Embryonic facial prominence (tissue), 1 donor: ENCODE measurements around the gene ARFGAP3.
A peak's percentile ranks its signal among the peaks of the same experiment; 100 is the strongest.

Experiments
- DNase-seq: peaks from one replicate; pipeline ENCODE4 v3.0.0-alpha.2; 2016; ENCODE audit errors: extremely low spot score

Gene ARFGAP3, protein sequence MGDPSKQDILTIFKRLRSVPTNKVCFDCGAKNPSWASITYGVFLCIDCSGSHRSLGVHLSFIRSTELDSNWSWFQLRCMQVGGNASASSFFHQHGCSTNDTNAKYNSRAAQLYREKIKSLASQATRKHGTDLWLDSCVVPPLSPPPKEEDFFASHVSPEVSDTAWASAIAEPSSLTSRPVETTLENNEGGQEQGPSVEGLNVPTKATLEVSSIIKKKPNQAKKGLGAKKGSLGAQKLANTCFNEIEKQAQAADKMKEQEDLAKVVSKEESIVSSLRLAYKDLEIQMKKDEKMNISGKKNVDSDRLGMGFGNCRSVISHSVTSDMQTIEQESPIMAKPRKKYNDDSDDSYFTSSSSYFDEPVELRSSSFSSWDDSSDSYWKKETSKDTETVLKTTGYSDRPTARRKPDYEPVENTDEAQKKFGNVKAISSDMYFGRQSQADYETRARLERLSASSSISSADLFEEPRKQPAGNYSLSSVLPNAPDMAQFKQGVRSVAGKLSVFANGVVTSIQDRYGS

GRCh38 chr22:42856865-42857704, at the start of gene ARFGAP3:
Gene ARFGAP3 (minus strand): TSS chr22:42857273. CDS start chr22:42857182, 91 bp downstream.
- peak; percentile 89 for DNase-seq

- DNase-seq = no peak
These were observed 48.7 kb upstream of the ARFGAP3 start for GRCh38 chr22:42905702-42906183.

- DNase-seq = no peak
These were observed 48.1 kb upstream of the ARFGAP3 start for GRCh38 chr22:42905217-42905616.

- no peak for DNase-seq
These were observed 47.0 kb upstream of the ARFGAP3 start for GRCh38 chr22:42904050-42904449.

GRCh38 chr22:42902875-42903510, 45.9 kb upstream of the ARFGAP3 start:
- DNase-seq = peak; percentile 16

GRCh38 chr22:42901790-42902508, 44.9 kb upstream of the ARFGAP3 start:
- DNase-seq = no peak

DNA sequence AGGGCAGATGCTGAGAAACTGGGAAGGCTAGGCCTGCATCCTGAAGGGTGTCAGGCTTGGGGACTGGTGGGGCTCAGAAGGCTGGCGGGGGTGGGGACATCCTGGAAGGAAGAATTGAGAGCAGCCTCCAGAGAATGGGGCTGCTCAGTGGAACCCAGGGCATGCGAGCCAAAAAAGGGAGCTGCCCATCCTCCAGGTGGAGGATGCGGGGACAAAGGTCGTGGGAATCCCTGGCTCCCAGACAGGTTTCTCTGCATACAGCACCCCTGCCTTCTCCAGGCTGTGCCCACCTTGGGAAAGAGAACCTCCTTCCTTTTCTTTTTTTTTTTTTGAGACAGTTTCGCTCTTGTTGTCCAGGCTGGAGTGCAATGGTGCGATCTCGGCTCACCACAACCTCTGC, 40.9 kb upstream of the ARFGAP3 start:
- no peak for DNase-seq

DNA sequence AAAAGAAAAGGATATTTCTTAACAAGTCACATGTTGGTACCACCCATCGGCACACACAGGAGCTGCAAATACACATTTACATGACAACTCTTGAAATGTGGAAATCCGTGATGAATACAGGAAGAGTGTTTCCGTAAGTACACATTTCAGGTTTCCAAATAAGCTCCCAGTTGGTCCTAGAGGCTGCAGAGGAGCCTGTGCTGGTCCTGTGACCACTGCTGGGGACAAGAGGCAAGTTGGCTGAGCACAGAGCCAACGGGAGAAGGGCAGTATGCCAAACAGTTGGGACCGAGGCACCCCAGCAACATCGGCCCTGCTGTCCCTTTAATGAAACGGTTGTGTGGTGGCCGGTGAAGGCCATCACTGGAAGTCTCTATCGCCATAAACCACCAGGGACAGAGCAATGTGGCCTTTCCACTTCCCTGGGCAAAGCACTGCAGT, 38.5 kb upstream of the ARFGAP3 start:
- DNase-seq = no peak

DNA sequence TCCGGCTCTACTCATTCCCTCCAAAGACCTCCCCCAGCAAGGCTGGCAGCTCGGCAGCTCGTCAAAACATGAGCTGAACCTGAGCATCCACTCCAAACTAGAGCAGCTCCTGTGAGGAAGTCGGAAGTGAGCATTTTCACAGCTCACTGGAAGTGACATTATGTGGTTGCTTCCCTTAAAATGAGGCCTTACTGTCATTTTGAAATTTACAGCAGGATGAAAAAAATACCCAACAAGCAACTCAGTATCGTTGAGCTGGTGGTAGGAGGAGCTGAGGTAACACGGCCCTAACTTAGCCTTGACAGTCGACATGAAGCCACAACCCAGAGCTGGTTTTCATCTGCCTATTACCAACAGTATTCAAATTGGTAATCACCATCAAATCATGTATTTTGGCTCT, 38.0 kb upstream of the ARFGAP3 start:
- DNase-seq = no peak

- DNase-seq = no peak
These were observed 36.5 kb upstream of the ARFGAP3 start for GRCh38 chr22:42893371-42894150.

DNA sequence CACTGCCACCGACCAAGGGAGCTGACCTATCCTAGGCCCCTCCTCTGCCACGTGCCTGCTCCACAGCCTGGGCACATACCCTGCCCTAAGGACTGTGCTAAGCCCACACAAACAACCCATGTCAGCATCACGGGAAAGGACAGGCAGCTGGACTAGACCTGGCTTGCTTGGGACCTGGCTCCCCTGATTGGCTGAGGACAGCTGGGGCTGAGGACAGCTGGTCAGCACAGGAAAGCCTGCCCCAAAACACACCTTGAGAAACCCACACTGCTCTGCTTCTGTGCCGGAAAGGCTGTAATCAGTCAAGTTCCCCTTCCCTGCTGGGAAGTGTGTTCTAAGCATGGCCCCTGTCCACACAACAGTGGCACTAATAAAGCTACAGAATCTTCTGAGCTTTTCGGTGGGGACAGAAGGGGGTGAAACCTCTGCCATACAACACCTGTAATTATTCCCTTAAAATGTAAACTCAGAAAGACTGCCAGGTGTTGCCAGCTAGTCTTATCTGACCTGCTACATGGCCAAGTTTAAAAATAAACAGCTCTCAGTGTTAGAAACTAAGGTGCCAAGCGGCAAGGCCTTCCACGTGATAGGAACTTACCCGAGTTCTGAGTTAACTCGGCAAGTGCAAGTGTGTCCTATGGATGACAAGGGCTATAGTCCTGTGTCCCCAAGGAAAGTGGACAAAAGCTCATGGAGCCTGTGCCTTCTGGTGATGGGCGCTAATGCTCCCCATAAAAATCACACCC, 35.7 kb upstream of the ARFGAP3 start:
- no peak for DNase-seq

GRCh38 chr22:42892156-42892555, 35.1 kb upstream of the ARFGAP3 start:
- no peak for DNase-seq

DNA sequence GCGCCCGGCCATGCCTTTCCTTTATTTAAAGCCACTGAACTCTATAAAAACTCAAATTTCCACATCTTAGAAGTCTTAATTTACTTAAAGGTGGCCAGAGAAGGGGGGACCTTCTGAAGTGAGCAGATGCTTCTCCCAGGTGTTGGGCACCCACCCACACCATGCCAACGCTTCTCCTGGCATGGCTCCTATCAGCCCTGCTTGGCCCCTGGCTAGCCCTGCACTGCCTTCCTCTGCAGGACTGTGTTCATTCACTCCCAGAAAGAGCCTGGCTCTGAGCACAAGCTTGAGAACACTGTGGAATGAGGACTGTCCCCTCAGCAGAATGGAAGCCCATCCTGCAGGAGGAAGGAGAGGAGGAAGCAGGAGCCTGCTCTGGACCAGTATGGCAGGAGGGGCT, 34.6 kb upstream of the ARFGAP3 start:
- no peak for DNase-seq

- no peak for DNase-seq
These were observed 33.9 kb upstream of the ARFGAP3 start for GRCh38 chr22:42891008-42891407.

- no peak for DNase-seq
These were observed 32.2 kb upstream of the ARFGAP3 start for GRCh38 chr22:42889304-42889703.

DNA sequence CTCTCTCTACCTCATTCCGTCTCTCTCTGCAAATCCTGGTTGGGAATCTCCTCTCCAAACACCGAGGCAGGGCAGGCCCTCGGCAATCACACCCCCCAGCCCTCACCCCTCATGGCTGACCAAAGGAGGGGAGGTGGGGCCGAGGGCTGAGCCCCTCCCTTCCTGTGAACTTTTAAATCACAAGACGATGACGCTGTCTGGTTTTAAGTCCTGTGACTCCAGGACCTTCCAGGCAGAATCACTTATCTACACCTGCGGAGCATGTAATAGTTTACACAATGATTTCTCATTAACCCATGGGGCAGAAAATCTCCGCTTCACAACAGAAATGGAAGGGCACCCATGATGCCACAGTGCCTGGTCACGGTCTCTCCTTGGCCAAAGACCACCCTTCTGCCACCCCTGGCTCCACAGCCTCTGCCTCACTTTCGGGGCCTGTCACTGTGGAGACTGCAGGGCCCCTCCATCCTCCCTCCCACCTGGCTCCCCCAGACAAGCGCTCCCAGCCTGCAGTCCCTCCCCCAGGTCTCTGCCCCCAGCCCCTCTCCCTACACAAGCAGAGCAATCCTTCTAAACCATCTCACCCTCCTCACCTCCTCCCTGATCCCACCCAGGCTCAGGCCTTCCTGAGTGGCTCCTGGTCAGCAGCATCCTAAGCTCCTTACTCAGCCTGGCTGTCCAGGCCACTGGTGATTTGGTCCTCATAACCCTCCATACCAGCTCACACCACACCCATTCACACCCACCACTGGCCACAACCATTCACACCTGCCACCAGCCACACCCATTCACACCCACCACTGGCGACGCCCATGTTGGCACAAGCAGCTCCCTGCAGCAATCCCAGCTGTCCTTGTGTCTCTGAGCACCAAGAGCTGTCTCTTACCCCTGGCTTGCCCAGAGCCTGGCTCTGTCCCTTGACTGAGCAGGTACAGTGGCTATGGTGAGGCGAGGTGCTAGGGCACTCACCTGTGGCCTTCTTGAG, 30.7 kb upstream of the ARFGAP3 start:
- DNase-seq = no peak

- no peak for DNase-seq
These were observed 30.0 kb upstream of the ARFGAP3 start for GRCh38 chr22:42887120-42887519.

DNA sequence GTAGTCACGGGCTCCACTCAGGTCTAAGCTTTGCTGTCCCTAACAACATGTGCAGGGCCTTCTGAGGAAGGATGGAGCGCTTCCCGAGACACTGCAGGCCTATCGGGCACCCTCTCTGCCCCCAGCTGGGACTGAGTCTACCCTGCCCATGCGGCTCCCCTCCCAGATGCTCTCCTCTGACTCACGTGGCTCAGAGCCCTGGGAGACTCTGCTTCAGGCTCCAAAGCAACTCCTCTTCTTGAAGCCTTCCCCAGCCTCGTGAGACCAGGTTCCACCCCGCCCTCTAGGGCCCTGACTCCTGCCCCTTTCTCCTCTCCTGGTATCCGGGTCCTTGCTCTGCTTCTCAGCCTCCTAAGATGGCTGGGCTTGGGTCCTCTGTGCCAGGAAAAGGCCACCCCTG, 28.4 kb upstream of the ARFGAP3 start:
- DNase-seq = no peak
